Embryonic facial prominence (tissue), 1 donor: ENCODE results near the gene PLCD4.

Source experiments
- DNase-seq: peaks from one replicate; pipeline ENCODE4 v3.0.0-alpha.2; 2016; ENCODE audit errors: extremely low spot score

PLCD4 gene

GRCh38 chr2:218621007-218621406 is 13.3 kb downstream of the PLCD4 start:
- DNase-seq: no peak

GRCh38 chr2:218622606-218623365 is 15.1 kb downstream of the PLCD4 start:
- DNase-seq: no peak

GRCh38 chr2:218623366-218623705 is 15.6 kb downstream of the PLCD4 start:
- no peak for DNase-seq

GRCh38 chr2:218626369-218626768 is 18.7 kb downstream of the PLCD4 start:
- DNase-seq: no peak

GRCh38 chr2:218627939-218628338 is 20.2 kb downstream of the PLCD4 start:
- no peak for DNase-seq

GRCh38 chr2:218631837-218632236 is 24.1 kb downstream of the PLCD4 start:
- DNase-seq: no peak

GRCh38 chr2:218635719-218636118 is 28.0 kb downstream of the PLCD4 start:
- DNase-seq: no peak

GRCh38 chr2:218638372-218638771 is 30.7 kb downstream of the PLCD4 start:
- no peak for DNase-seq

- DNase-seq: no peak
Measured at GRCh38 chr2:218642121-218642656, 34.5 kb downstream of the PLCD4 start.

GRCh38 chr2:218642786-218643185 is 35.1 kb downstream of the PLCD4 start:
- DNase-seq: no peak

- DNase-seq: no peak
Measured at GRCh38 chr2:218643751-218644310, 36.1 kb downstream of the PLCD4 start.

GRCh38 chr2:218644721-218645120 is 37.0 kb downstream of the PLCD4 start:
- no peak for DNase-seq

- no peak for DNase-seq
Measured at GRCh38 chr2:218645126-218645525, 37.4 kb downstream of the PLCD4 start.

- DNase-seq: no peak
Measured at GRCh38 chr2:218648088-218648786, 40.5 kb downstream of the PLCD4 start.

- no peak for DNase-seq
Measured at GRCh38 chr2:218648787-218649100, 41.0 kb downstream of the PLCD4 start.

GRCh38 chr2:218655751-218656150 is 48.1 kb downstream of the PLCD4 start:
- no peak for DNase-seq

GRCh38 chr2:218658671-218659257 is 51.1 kb downstream of the PLCD4 start:
- DNase-seq: no peak

GRCh38 chr2:218659258-218659987 is 51.7 kb downstream of the PLCD4 start, which contains the start of the genes BCS1L and ZNF142:
Gene BCS1L (plus strand): TSS chr2:218659683. CDS start chr2:218660988, 1,305 bp downstream.
Gene ZNF142 (minus strand): TSS chr2:218659623. CDS start chr2:218656429, 3,194 bp downstream.
- peak; percentile 74 for DNase-seq

- no peak for DNase-seq
Measured at GRCh38 chr2:218659988-218660358, 52.3 kb downstream of the PLCD4 start.

GRCh38 chr2:218662377-218662776 is 54.7 kb downstream of the PLCD4 start:
- DNase-seq: no peak

GRCh38 chr2:218662827-218663226 is 55.1 kb downstream of the PLCD4 start:
- DNase-seq: no peak

GRCh38 chr2:218663901-218664300 is 56.2 kb downstream of the PLCD4 start:
- DNase-seq: no peak
